Neutrophil (primary cell): Measurements from ENCODE around the gene LINGO1.

Experiments
- H3K27ac ChIP-seq: fragments of 200-600 bp; sonication (generic); 2 replicates; pipeline ENCODE4 v1.5.1; 2016; ENCODE audit warnings: mild to moderate bottlenecking, moderate library complexity
- H3K27me3 ChIP-seq: fragments of 200-600 bp; sonication (generic); 2 replicates; pipeline ENCODE4 v1.6.0; 2016; ENCODE audit warnings: mild to moderate bottlenecking
- H3K36me3 ChIP-seq: fragments of 200-600 bp; sonication (generic); 2 replicates; pipeline ENCODE4 v1.5.1; 2017
- H3K4me1 ChIP-seq, 2 experiments: fragments of 200-600 bp in 1 of 2; sonication (generic) in 1 of 2; 1 replicate in 1 of 2; 2 replicates in 1 of 2; pipeline versions ENCODE4 v1.5.1 to v1.6.1; 2013 to 2016; ENCODE audit warnings: low read depth in 1 of 2, low read length in 1 of 2, mild to moderate bottlenecking in 1 of 2, moderate library complexity in 1 of 2; ENCODE audit not compliant: control insufficient read depth in 1 of 2, insufficient read depth in 1 of 2
- H3K4me3 ChIP-seq, 2 experiments: fragments of 200-600 bp in 1 of 2; sonication (generic) in 1 of 2; 1 replicate in 1 of 2; 2 replicates in 1 of 2; pipeline ENCODE4 v1.5.1; 2013 to 2016; ENCODE audit warnings: low read depth in 1 of 2, low read length in 1 of 2, mild to moderate bottlenecking in 1 of 2, moderate library complexity in 1 of 2
- H3K9me3 ChIP-seq: fragments of 200-600 bp; sonication (generic); 2 replicates; pipeline ENCODE4 v1.5.1; 2016
- CTCF ChIP-seq: fragments of 200-600 bp; sonication (generic); IDR thresholded peaks from 2 replicates; pipeline ENCODE4 v1.5.1; 2016; ENCODE audit warnings: antibody characterized with exemption

Gene LINGO1

GRCh38 chr15:77622209-77622933 lies 10.3 kb downstream of the LINGO1 start:
- Histone ChIP-seq H3K9me3 (no peaks in the 10 kb centered on the region), H3K4me1 (no peaks in the 10 kb centered on the region), H3K36me3 (no peaks in the 10 kb centered on the region), H3K4me3 (no peak overlapping the region), H3K27me3 (peaks cover 20% of the 10 kb centered on the region), H3K27ac (no peak overlapping the region)
- no peak for TF ChIP-seq CTCF

- TF ChIP-seq CTCF = no peak
- Histone ChIP-seq H3K36me3 (no peaks in the 10 kb centered on the region), H3K4me1 (no peaks in the 10 kb centered on the region), H3K27ac (no peak overlapping the region), H3K9me3 (no peaks in the 10 kb centered on the region), H3K27me3 (peaks cover 15% of the 10 kb centered on the region), H3K4me3 (no peak overlapping the region)
Measured at GRCh38 chr15:77621847-77622208, 10.9 kb downstream of the LINGO1 start.

DNA sequence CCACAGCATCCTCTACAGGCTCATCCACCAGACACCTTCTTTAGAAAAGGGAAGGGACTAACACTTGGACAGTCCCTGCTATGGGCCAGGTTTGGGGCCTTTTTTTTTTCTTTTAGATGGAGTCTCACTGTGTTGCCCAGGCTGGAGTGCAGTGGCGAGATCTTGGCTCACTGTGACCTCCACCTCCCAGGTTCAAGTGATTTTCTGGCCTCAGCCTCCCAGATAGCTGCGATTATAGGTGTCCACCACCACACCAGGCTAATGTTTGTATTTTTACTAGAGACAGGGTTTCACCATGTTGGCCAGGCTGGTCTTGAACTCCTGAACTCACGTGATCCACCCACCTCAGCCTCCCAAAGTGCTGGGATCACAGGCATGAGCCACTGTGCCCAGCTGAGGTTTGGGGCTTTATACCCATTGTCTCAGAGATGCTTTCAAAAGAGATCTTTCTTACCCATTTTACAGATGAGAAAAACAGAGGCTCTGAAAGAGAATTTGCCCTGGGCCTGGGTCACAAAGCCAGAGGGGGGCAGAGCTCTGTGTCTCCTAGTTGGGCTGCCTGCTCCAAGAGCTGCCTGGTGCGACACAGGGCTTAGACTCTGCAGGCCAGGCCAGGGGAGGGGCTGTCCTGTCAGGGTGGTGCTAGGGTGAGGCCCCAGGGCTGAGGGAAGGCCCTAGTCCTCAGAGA lies 11.6 kb downstream of the LINGO1 start:
- Histone ChIP-seq H3K4me3 (no peak overlapping the region), H3K27me3 (peaks cover 8% of the 10 kb centered on the region), H3K36me3 (no peaks in the 10 kb centered on the region), H3K4me1 (no peaks in the 10 kb centered on the region), H3K9me3 (no peaks in the 10 kb centered on the region), H3K27ac (no peak overlapping the region)
- no peak for TF ChIP-seq CTCF

GRCh38 chr15:77620297-77620696 lies 12.4 kb downstream of the LINGO1 start:
- H3K36me3 ChIP-seq = no peaks in the 10 kb centered on the region
- H3K27ac ChIP-seq = no peak overlapping the region
- no peak overlapping the region for H3K4me3 ChIP-seq
- no peak for TF ChIP-seq CTCF
- H3K27me3 ChIP-seq = peaks cover 6% of the 10 kb centered on the region
- H3K4me1 ChIP-seq = no peaks in the 10 kb centered on the region
- H3K9me3 ChIP-seq = no peaks in the 10 kb centered on the region

- no peaks in the 10 kb centered on the region for H3K4me1 ChIP-seq
- H3K4me3 ChIP-seq = no peak overlapping the region
- TF ChIP-seq CTCF = no peak
- no peaks in the 10 kb centered on the region for H3K36me3 ChIP-seq
- no peak overlapping the region for H3K27ac ChIP-seq
- no peaks in the 10 kb centered on the region for H3K9me3 ChIP-seq
- H3K27me3 ChIP-seq = peaks cover 6% of the 10 kb centered on the region
Measured at GRCh38 chr15:77619883-77620282, 12.8 kb downstream of the LINGO1 start.
